Spleen (tissue), 7 donors: ENCODE results near the gene TRAF5.
"Not testable (repeated sequence)": the region's sequence is repeated elsewhere in the genome, so short reads cannot be mapped to it uniquely, and the experiment has no call there.

Experiments used
- POLR2A ChIP-seq, 3 donors: fragments of 450-650 bp; IDR thresholded peaks; one replicate each; pipeline ENCODE4 v1.5.1; 2017; ENCODE audit warnings: antibody characterized with exemption in 3 of 3, mild to moderate bottlenecking in 1 of 3
- TF ChIP-seq, protein P1 (sequence below), 11 experiments: fragments of 200-600 bp in 7 of 11; fragments of 450-650 bp in 4 of 11; sonication (generic) in 4 of 11; IDR thresholded peaks in 8 of 11; conservative IDR thresholded peaks in 3 of 11; 1 replicate in 7 of 11; 2 replicates in 4 of 11; pipeline versions ENCODE4 v1.4.0 to v1.8.0; 2016 to 2021; ENCODE audit warnings: antibody characterized with exemption in 11 of 11, inconsistent platforms in 4 of 11, mild to moderate bottlenecking in 1 of 11
- donor health status: DM: no; HTN: no; CAD: no; lungs with moderate emphysema.
- donor health status: DM: no; HTN: no; CAD: no.
- donor health status: DM: no; HTN: no; CAD: no.

GRCh38 chr1:211416628-211417323 is 90.1 kb downstream of the TRAF5 start:
- not testable (repeated sequence) for TF ChIP-seq POLR2A (IDR thresholded peaks at IDR 0.05)
- TF ChIP-seq, protein P1, sequence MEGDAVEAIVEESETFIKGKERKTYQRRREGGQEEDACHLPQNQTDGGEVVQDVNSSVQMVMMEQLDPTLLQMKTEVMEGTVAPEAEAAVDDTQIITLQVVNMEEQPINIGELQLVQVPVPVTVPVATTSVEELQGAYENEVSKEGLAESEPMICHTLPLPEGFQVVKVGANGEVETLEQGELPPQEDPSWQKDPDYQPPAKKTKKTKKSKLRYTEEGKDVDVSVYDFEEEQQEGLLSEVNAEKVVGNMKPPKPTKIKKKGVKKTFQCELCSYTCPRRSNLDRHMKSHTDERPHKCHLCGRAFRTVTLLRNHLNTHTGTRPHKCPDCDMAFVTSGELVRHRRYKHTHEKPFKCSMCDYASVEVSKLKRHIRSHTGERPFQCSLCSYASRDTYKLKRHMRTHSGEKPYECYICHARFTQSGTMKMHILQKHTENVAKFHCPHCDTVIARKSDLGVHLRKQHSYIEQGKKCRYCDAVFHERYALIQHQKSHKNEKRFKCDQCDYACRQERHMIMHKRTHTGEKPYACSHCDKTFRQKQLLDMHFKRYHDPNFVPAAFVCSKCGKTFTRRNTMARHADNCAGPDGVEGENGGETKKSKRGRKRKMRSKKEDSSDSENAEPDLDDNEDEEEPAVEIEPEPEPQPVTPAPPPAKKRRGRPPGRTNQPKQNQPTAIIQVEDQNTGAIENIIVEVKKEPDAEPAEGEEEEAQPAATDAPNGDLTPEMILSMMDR (IDR thresholded peaks at IDR 0.05 in 8 of 11, conservative IDR thresholded peaks at IDR 0.05 in 3 of 11): not testable (repeated sequence)
